ENCODE data around the gene DDX42. TPM values are rescaled to one million over a fixed set of nuclear protein-coding genes. Genes with fewer than 3 reads are reported as not detected.

DDX42 gene
- total and polyA plus RNA-seq, 2 of the 13 experiments (the other 11 are each of a cell fraction or from before 2014, with no cell fraction given), result 87.2 to 92.9 TPM

GRCh38 chr17:63826468-63827001, 52.6 kb downstream of the DDX42 start (continued):
- TF ChIP-seq ATF5 (CRISPR knock-in tag; IDR thresholded peaks at IDR 0.05; ENCODE audit: low read depth) (no peak), XRCC5 (optimal IDR thresholded peaks at IDR 0.05; ENCODE audit: low read length) (no peak), ARID3A (IDR thresholded peaks at IDR 0.05; ENCODE audit: low read depth, low read length) (no peak), ZNF609 (CRISPR knock-in tag; IDR thresholded peaks at IDR 0.05; ENCODE audit: borderline replicate concordance) (no peak), MED8 (CRISPR knock-in tag; IDR thresholded peaks at IDR 0.05; ENCODE audit: insufficient replicate concordance) (no peak), BCL3 (CRISPR knock-in tag; IDR thresholded peaks at IDR 0.05) (no peak), PHF5A (CRISPR knock-in tag; IDR thresholded peaks at IDR 0.05; ENCODE audit: low read depth, unreplicated experiment) (no peak), KLF12 (CRISPR knock-in tag; IDR thresholded peaks at IDR 0.05; ENCODE audit: borderline replicate concordance) (no peak), ZNF709 (CRISPR knock-in tag; IDR thresholded peaks at IDR 0.05) (no peak), NCOA1 (CRISPR knock-in tag; IDR thresholded peaks at IDR 0.05) (no peak), GZF1 (CRISPR knock-in tag; IDR thresholded peaks at IDR 0.05) (no peak), ZNF281 (CRISPR knock-in tag; IDR thresholded peaks at IDR 0.05; ENCODE audit: borderline replicate concordance) (no peak), ZNF20 (CRISPR knock-in tag; IDR thresholded peaks at IDR 0.05) (no peak), SKIL (CRISPR knock-in tag; IDR thresholded peaks at IDR 0.05; ENCODE audit: borderline replicate concordance) (no peak), ZNF33B (CRISPR knock-in tag; IDR thresholded peaks at IDR 0.05) (no peak)
